Sciatic nerve (tissue), 2 donors: ENCODE measurements around the gene C1orf210. TPM values are rescaled to one million over a fixed set of nuclear protein-coding genes. Genes with fewer than 3 reads are reported as not detected.

Experiments
- ATAC-seq: fragments of 200-7000 bp; cut with Tn5 transposase; one replicate; pipeline ENCODE4 v1.9.1; 2020; ENCODE audit warnings: mild to moderate bottlenecking, moderate library complexity
- DNase-seq: peaks from one replicate; pipeline ENCODE4 v3.0.0-alpha.2; 2020; ENCODE audit warnings: low spot score
- intact Hi-C: fragments of 100-400 bp; cut with DNase I; formaldehyde crosslinking; loops from one replicate; pipeline ENCODE4 v1.14.2; 2022
- total RNA-seq: library from RNA; stranded (reverse); fragmentation: NEBNext Ultra II Directional; extraction: Animal tissue kit (Norgen Biotek cat#: 25700); gene quantifications from one replicate; pipeline ENCODE4 v1.2.1, GENCODE V29; 2021
- donor health status: DM: no; HTN: no; CAD: no.
- donor health status: DM: no; HTN: no; CAD: no.

C1orf210 gene
- total RNA-seq, 1 donor from 2014 or later, result not detected

- DNase-seq (no peak), ATAC-seq (no peak)
- intact Hi-C loops, result no loop called here
These were observed 19.9 kb downstream of the C1orf210 start for GRCh38 chr1:43265431-43265830.

GRCh38 chr1:43258370-43258769 is 27.0 kb downstream of the C1orf210 start:
- no peak for DNase-seq
- ATAC-seq, result no peak
- intact Hi-C loops, result no loop called here

GRCh38 chr1:43256675-43257570 is 28.5 kb downstream of the C1orf210 start:
- intact Hi-C loops, result no loop called here
- DNase-seq, result peak; percentile 18
- ATAC-seq, result no peak

- intact Hi-C loops, result no loop called here
- DNase-seq (peak; percentile 38), ATAC-seq (no peak)
These were observed 29.8 kb downstream of the C1orf210 start for GRCh38 chr1:43255438-43256210.

- intact Hi-C loops, result no loop called here
- ATAC-seq, result no peak
- DNase-seq, result peak; percentile 44
These were observed 31.5 kb downstream of the C1orf210 start for GRCh38 chr1:43253876-43254275.

GRCh38 chr1:43253173-43253572 is 32.2 kb downstream of the C1orf210 start:
- ATAC-seq, result no peak
- intact Hi-C loops, result no loop called here
- DNase-seq, result peak; percentile 25

GRCh38 chr1:43252225-43252624 is 33.2 kb downstream of the C1orf210 start:
- ATAC-seq (no peak), DNase-seq (no peak)
- intact Hi-C loops, result no loop called here

- ATAC-seq (no peak), DNase-seq (peak; percentile 28)
- intact Hi-C loops, result no loop called here
These were observed 34.4 kb downstream of the C1orf210 start for GRCh38 chr1:43251024-43251423.

- ATAC-seq (peak; percentile 52), DNase-seq (no peak)
- intact Hi-C loops, result no loop called here
These were observed 35.0 kb downstream of the C1orf210 start for GRCh38 chr1:43250351-43250761.

GRCh38 chr1:43247256-43247921 is 38.0 kb downstream of the C1orf210 start:
- intact Hi-C loops, result no loop called here
- DNase-seq (peak; percentile 18), ATAC-seq (no peak)

GRCh38 chr1:43246466-43247213 is 38.7 kb downstream of the C1orf210 start:
- ATAC-seq, result no peak
- DNase-seq, result no peak
- intact Hi-C loops, result no loop called here

GRCh38 chr1:43243299-43243698 is 42.1 kb downstream of the C1orf210 start:
- intact Hi-C loops, result no loop called here
- ATAC-seq (no peak), DNase-seq (no peak)

- intact Hi-C loops, result no loop called here
- DNase-seq (no peak), ATAC-seq (no peak)
These were observed 44.0 kb downstream of the C1orf210 start for GRCh38 chr1:43241413-43241836.

GRCh38 chr1:43239484-43239883 is 45.9 kb downstream of the C1orf210 start:
- intact Hi-C loops, result loop anchor here (10.0 kb wide), 1 partner anchor 145 kb away; the partner anchor contains the start of genes MED8 and SZT2
- no peak for DNase-seq
- ATAC-seq, result no peak

GRCh38 chr1:43238991-43239469 is 46.4 kb downstream of the C1orf210 start:
- ATAC-seq, result no peak
- DNase-seq, result no peak
- intact Hi-C loops, result loop anchor here (10.0 kb wide), 1 partner anchor 146 kb away; the partner anchor contains the start of genes MED8 and SZT2

- intact Hi-C loops, result loop anchor here (10.0 kb wide), 1 partner anchor 147 kb away; the partner anchor contains the start of genes MED8 and SZT2
- ATAC-seq (peak; percentile 83), DNase-seq (peak; percentile 75)
These were observed 47.3 kb downstream of the C1orf210 start for GRCh38 chr1:43238085-43238484.

- ATAC-seq (no peak), DNase-seq (no peak)
- intact Hi-C loops, result loop anchor here (10.0 kb wide), 1 partner anchor 148 kb away; the partner anchor contains the start of genes MED8 and SZT2
These were observed 48.3 kb downstream of the C1orf210 start for GRCh38 chr1:43237121-43237520.

GRCh38 chr1:43235451-43236121 is 49.8 kb downstream of the C1orf210 start:
- ATAC-seq, result no peak
- intact Hi-C loops, result loop anchor here (10.0 kb wide), 1 partner anchor 149 kb away; the partner anchor contains the start of genes MED8 and SZT2
- DNase-seq, result no peak
